Measurements from ENCODE around the gene CAMK2D.

DNA sequence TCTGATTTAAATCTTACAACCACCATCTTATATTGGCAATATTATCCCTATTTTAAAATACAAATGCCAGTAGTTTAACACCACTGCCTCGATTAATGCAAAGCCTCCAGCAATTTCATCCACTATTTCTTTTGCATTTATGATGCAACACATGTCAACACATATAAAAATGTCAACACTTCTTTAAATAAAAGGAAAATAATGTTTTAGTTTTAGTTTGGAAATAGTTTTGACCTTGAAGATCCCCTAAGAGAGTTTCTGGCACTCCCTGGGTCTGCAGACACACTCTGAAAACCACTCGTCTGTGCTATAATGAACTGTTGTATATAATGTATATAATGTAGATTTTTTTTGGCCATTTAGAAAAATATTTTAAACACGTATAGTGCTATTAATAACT lies 99.0 kb downstream of the CAMK2D start:
- TF ChIP-seq POLR2A (IDR thresholded peaks at IDR 0.05; ENCODE audit: low read depth) (no peak), POLR2AphosphoS5 (IDR thresholded peaks at IDR 0.05) (no peak), EP300 (IDR thresholded peaks at IDR 0.05) (no peak)
- TF ChIP-seq, protein P1, sequence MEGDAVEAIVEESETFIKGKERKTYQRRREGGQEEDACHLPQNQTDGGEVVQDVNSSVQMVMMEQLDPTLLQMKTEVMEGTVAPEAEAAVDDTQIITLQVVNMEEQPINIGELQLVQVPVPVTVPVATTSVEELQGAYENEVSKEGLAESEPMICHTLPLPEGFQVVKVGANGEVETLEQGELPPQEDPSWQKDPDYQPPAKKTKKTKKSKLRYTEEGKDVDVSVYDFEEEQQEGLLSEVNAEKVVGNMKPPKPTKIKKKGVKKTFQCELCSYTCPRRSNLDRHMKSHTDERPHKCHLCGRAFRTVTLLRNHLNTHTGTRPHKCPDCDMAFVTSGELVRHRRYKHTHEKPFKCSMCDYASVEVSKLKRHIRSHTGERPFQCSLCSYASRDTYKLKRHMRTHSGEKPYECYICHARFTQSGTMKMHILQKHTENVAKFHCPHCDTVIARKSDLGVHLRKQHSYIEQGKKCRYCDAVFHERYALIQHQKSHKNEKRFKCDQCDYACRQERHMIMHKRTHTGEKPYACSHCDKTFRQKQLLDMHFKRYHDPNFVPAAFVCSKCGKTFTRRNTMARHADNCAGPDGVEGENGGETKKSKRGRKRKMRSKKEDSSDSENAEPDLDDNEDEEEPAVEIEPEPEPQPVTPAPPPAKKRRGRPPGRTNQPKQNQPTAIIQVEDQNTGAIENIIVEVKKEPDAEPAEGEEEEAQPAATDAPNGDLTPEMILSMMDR (IDR thresholded peaks at IDR 0.05) = no peak

Data from esophagus muscularis mucosa (tissue), 4 donors.